HTERT RPE-1 (cell line): ENCODE results near the gene PLA2G4D.
"Not testable (repeated sequence)": the region's sequence is repeated elsewhere in the genome, so short reads cannot be mapped to it uniquely, and the experiment has no call there.

ENCODE experiments used
- in situ Hi-C: fragments of 300-500 bp; cut with MboI; formaldehyde crosslinking; loops from 4 replicates; pipeline ENCODE4 v1.14.3; 2020; ENCODE audit warnings: low sequenced_read_pairs

The PLA2G4D gene

GRCh38 chr15:42092398-42093318, 1.7 kb downstream of the PLA2G4D start:
- in situ Hi-C loops = no loop called here

- in situ Hi-C loops = not testable (repeated sequence)
Observed at GRCh38 chr15:42091753-42092397, 2.5 kb downstream of the PLA2G4D start.

- in situ Hi-C loops = no loop called here
Observed at GRCh38 chr15:42090781-42091180, 3.6 kb downstream of the PLA2G4D start.

GRCh38 chr15:42090370-42090769, 4.0 kb downstream of the PLA2G4D start:
- in situ Hi-C loops = no loop called here

GRCh38 chr15:42089942-42090341, 4.4 kb downstream of the PLA2G4D start:
- in situ Hi-C loops = no loop called here

- in situ Hi-C loops = no loop called here
Observed at GRCh38 chr15:42088801-42089640, 5.3 kb downstream of the PLA2G4D start.

- in situ Hi-C loops = no loop called here
Observed at GRCh38 chr15:42087926-42088800, 6.2 kb downstream of the PLA2G4D start.

GRCh38 chr15:42087460-42087859, 6.9 kb downstream of the PLA2G4D start:
- in situ Hi-C loops = no loop called here

- in situ Hi-C loops = no loop called here
Observed at GRCh38 chr15:42085721-42086120, 8.6 kb downstream of the PLA2G4D start.

- in situ Hi-C loops = no loop called here
Observed at GRCh38 chr15:42085236-42085605, 9.1 kb downstream of the PLA2G4D start.

GRCh38 chr15:42084465-42085235, 9.7 kb downstream of the PLA2G4D start:
- in situ Hi-C loops = no loop called here

- in situ Hi-C loops = no loop called here
Observed at GRCh38 chr15:42083916-42084315, 10.4 kb downstream of the PLA2G4D start.

- in situ Hi-C loops = no loop called here
Observed at GRCh38 chr15:42083605-42083908, 10.8 kb downstream of the PLA2G4D start.

- in situ Hi-C loops = no loop called here
Observed at GRCh38 chr15:42082823-42083604, 11.3 kb downstream of the PLA2G4D start.

- in situ Hi-C loops = no loop called here
Observed at GRCh38 chr15:42082141-42082540, 12.2 kb downstream of the PLA2G4D start.

- in situ Hi-C loops = no loop called here
Observed at GRCh38 chr15:42080919-42081830, 13.2 kb downstream of the PLA2G4D start.

GRCh38 chr15:42080186-42080918, 14.0 kb downstream of the PLA2G4D start:
- in situ Hi-C loops = no loop called here
